A204.1 (cell line): ENCODE results near the gene PMEPA1.

Experiments
- FAIRE-seq: peaks from 2 replicates; lab custom pipeline; 2012; peaks lifted over from hg19 to GRCh38; lab: Jason Lieb, UNC

The PMEPA1 gene

GRCh38 chr20:57709823-57710799 is at the start of gene PMEPA1:
Gene PMEPA1, minus strand, starts transcription at chr20:57710015. Its CDS starts 433 bp downstream, at chr20:57709582.
- FAIRE-seq: no peak

GRCh38 chr20:57757767-57758166 is 48.0 kb upstream of the PMEPA1 start:
- no peak for FAIRE-seq

- FAIRE-seq: no peak
Measured at GRCh38 chr20:57756921-57757320, 47.1 kb upstream of the PMEPA1 start.

GRCh38 chr20:57756213-57756612 is 46.4 kb upstream of the PMEPA1 start:
- FAIRE-seq: no peak

- no peak for FAIRE-seq
Measured at GRCh38 chr20:57755609-57756008, 45.8 kb upstream of the PMEPA1 start.

GRCh38 chr20:57754190-57754589 is 44.4 kb upstream of the PMEPA1 start:
- FAIRE-seq: no peak

GRCh38 chr20:57753332-57754164 is 43.7 kb upstream of the PMEPA1 start:
- no peak for FAIRE-seq

- no peak for FAIRE-seq
Measured at GRCh38 chr20:57751411-57751810, 41.6 kb upstream of the PMEPA1 start.

GRCh38 chr20:57749869-57750268 is 40.1 kb upstream of the PMEPA1 start:
- no peak for FAIRE-seq

- FAIRE-seq: no peak
Measured at GRCh38 chr20:57749131-57749690, 39.4 kb upstream of the PMEPA1 start.

- FAIRE-seq: no peak
Measured at GRCh38 chr20:57748601-57749130, 38.9 kb upstream of the PMEPA1 start.

GRCh38 chr20:57747861-57748481 is 38.2 kb upstream of the PMEPA1 start:
- FAIRE-seq: no peak

- FAIRE-seq: no peak
Measured at GRCh38 chr20:57746832-57747404, 37.1 kb upstream of the PMEPA1 start.

GRCh38 chr20:57746201-57746600 is 36.4 kb upstream of the PMEPA1 start:
- no peak for FAIRE-seq

GRCh38 chr20:57744206-57744605 is 34.4 kb upstream of the PMEPA1 start:
- no peak for FAIRE-seq

GRCh38 chr20:57743450-57744095 is 33.8 kb upstream of the PMEPA1 start:
- FAIRE-seq: no peak

- no peak for FAIRE-seq
Measured at GRCh38 chr20:57742507-57743181, 32.8 kb upstream of the PMEPA1 start.

- no peak for FAIRE-seq
Measured at GRCh38 chr20:57738484-57738883, 28.7 kb upstream of the PMEPA1 start.

- no peak for FAIRE-seq
Measured at GRCh38 chr20:57738053-57738452, 28.2 kb upstream of the PMEPA1 start.

- FAIRE-seq: no peak
Measured at GRCh38 chr20:57737349-57737748, 27.5 kb upstream of the PMEPA1 start.
